ENCODE results near the gene KAT8.
A peak's percentile ranks its signal among the peaks of the same experiment; 100 is the strongest.

The KAT8 gene

DNA sequence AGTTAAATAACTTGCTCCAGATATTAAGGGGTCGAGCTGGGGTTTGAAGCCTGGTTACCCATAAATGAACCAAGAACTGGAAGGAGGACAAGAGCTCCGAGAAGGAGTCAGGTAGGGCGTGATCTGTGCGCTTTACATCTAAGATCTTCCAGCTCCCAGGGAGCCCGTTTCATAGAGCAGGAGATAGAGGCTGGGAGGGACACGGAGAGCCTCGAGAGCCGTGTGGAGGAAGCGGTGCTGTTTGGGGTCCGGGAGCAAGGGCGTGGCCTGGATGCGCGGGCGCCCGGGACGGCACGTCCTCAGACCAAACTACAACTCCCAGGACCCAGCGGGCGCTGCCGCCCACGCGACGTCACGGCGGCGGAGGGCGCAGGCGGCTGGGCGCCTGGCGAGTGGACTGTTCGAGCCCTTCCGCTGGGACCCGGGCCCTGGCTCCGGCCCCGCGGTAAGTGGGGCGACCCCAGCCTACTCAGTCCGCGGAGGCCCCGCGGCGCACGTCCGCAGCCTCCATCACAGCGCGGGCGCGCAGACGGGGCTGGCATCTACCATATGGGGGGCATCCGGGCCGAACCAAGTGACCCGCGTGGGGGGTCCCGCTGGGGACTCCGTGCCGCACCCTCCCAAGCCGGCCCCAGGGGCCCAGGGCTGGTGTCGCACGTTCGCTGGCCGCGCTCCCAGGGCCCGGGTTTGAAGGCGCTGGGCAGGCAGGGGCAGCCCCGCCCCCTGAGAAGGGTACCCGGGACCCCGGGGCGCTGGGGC lies 9.2 kb upstream of the KAT8 start, which contains the start of gene BCKDK:
Gene BCKDK (plus strand): TSS at position 352 of the 759 bp plus-strand sequence. CDS start 838 bp downstream, outside the sequence.
- DNase-seq, result peak; percentile 33

DNA sequence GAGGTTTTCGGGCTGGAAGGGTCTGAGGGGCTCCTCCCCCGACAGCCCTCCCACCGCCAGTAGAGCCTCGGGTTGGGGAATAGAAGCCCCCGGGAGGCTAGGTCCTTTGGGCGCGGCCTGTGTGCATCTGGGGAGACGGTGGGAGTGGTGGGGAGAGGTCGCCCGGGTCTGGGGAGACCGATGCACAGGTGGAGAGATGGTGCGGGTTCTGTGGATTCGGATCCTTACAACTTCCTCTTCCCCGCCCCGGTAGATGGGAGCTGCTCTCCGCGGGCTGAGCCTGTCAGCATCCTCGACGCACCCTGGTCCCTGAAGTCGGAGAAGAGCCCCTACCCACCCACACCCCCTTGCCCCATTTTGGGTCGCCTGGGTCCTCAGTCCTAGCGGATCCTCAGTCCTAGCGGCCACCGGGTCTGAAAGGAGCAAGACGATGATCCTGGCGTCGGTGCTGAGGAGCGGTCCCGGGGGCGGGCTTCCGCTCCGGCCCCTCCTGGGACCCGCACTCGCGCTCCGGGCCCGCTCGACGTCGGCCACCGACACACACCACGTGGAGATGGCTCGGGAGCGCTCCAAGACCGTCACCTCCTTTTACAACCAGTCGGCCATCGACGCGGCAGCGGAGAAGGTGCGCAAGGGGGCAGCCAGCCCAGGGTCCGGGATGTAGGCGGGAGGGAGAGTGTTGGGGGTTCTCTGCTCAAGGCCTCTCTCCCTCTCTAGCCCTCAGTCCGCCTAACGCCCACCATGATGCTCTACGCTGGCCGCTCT lies 8.5 kb upstream of the KAT8 start:
- DNase-seq, result no peak

DNA sequence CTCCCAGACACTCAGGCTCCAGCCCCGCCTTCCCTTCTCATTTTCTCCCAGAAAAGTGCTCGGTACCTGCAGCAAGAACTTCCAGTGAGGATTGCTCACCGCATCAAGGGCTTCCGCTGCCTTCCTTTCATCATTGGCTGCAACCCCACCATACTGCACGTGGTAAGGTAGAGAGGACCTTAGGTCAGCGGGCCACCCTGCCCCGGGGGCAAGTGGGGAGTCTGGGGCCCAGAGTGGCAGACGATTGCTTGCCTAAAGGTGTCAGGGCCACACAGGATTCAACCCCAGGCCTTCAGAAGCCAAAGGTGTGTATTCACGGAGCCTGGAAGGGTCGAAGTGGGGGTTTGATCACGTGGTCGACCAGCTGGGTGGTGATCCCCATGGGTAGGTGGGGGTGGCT lies 7.8 kb upstream of the KAT8 start:
- DNase-seq, result no peak

DNA sequence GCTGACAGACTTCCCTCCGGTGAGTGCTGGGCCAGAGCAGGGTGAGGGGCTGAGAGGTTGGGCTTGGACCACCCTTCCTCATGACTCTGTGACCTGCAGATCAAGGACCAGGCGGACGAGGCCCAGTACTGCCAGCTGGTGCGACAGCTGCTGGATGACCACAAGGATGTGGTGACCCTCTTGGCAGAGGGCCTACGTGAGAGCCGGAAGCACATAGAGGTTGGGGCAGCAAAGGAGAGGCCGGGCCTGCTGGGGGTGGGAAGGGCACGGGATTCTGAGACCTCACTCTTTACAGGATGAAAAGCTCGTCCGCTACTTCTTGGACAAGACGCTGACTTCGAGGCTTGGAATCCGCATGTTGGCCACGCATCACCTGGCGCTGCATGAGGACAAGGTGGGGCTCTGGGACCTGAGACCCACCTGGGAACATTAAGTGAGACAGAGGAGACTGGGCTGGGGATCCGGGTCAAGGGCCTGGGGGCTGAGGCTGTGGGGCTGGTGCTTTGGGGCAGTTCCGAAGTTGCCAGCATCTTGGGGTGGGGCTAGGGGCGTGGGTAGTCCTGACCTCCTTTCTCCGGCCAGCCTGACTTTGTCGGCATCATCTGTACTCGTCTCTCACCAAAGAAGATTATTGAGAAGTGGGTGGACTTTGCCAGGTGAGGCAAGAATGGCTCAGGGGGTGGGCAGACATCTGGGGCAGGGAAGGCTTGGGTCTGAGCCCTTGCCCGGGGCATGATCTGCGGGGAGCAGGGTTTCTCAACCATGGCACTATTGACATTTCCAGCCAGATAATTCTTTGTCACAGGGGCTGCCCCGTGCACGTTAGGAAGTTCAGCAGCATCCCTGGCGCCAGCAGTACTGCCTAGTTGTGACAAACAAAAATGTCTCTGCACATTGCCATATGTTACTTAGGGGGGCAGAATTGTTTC lies 7.1 kb upstream of the KAT8 start:
- no peak for DNase-seq

DNA sequence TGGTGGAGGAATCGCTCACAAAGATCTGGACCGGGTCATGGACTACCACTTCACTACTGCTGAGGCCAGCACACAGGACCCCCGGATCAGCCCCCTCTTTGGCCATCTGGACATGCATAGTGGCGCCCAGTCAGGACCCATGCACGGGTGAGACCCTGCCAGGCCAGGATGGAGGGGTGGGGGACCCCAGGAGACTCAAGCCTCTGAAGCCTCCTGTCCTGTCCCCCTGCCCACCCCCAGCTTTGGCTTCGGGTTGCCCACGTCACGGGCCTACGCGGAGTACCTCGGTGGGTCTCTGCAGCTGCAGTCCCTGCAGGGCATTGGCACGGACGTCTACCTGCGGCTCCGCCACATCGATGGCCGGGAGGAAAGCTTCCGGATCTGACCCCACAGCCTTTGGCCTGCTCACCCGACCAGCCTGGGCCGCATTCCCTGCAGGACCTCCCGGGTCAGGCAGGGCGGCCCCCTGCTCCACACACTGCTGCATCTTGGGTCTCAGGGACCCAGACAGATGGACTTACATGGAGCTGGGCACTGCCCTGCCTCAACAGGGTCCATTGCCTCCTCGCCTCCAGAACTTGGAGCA lies 5.5 kb upstream of the KAT8 start:
- no peak for DNase-seq

DNA sequence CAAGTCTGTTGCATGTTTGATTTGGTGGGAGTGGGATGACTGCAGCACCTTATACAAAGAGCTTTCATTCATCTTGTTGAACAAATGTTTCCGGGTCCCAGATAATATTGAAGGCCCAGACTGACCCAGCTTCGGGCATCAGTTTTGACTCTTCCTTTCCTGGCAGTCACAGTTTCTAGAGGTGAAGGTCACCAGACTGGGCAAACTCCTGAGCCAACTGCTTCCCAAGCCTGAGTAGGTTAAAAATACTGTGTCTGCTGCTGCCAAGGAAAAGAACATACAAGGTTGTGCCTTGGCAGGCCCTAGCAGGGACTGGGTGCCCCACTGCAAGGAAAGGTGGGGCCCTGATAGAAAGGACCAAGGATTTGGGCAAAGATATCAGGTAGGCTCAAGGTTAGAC lies 4.8 kb upstream of the KAT8 start:
- DNase-seq, result no peak

DNA sequence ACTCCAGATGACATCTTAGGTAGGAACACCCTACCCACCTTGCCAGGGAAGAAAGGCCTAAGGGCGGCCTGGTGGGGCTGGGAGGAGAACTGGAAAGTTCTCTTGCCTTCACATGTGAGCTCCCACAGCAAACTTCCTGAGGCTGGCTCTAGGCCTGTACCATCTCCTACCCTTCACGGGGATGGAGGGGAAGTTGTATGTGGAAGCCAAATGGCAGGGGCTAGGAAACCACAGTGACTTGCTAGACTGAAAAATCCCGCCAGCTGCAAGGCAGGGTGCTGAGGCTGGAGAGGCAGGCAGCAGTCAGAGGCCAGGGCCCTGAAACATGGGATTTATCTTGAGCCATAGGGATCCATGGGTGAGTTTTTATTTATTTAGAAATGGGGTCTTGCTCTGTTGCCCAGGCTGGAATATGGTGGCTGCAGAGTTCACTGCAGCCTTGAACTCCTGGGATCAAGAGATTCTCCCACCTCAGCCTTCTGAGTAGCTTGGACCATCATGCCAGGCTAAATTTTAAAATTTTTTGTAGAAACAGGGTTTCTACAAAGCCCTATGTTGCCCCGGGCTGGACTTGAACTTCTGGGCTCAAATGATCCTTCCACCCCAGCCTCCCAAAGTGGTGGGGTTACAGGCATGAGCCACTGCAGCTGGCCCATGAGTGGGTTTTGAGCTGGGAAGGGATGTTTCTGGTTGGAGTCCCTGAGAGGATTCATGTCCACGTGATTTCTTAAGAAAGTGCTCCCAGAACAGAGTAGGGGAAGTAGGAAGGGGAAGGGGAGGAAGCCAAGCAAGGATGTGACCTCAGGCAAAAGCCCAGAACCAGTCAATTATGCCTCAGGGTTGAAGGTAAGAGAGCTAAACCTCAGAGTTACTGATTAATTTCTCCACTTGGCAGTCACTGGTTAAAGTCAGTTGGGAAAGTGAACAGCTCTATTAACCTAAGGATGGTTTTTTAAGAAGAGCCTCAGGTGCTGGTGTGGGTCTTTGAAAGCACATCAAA lies 4.0 kb upstream of the KAT8 start:
- DNase-seq, result no peak

DNA sequence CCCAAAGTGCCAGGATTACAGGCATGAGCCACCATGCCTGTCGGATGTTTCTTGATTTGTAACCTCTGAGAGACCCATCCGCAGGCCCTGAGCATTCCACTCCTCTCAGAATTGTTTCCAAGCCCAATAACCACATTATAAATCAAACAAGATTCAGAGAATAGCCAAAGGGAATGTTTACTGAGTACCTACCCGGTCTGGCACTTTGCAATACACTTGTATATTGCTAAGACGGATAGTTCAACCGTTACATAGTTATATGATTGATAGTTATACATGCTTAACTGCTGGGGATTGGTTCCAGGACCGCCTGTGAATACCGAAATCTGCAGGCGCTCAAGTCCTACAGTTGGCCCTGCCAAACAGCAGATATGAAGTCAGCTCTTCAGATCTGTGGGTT lies 3.0 kb upstream of the KAT8 start:
- no peak for DNase-seq

DNA sequence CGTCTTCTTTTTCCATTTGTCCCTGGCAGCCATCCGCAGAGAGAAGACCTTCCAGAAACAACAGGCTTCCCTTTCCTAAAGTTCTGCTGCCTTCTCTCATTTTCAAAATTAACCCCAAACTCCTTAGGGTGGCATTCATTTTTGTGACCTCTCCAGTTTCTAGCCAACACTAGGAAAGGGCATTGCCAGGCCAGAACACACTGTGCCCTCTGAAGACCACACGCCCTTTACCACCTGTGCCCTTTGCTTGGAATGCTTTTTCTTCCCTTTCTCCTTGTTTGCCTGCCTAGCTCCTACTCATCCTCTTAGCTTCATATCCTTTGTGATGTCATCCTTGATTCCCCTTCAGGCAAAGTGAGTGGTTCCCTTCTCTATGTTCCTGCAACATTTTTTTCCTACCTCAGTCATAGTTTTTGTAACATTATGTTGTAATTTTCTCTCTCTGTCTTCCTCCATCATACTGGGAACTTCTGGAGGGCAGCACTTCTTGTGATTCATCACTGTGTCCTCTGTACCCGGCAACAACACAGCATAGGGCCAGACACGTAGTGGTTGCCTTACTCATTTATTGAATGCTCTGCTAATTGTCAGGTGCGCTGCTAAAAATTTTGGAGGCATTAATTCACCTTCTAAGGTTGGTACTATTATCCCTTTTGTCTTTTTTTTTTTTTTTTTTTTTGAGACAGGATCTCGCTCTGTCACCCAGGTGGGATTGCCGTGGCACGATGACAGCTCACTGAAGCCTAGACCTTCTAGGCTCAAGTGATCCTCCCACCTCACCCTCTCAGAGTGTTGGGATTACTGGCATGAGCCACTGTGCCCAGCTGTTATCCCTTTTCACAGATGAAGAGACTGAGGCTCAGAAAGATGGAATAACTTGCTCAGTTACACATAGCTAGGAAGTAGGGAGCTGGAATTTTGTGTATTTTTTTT lies 1.0 kb downstream of the KAT8 start:
- no peak for DNase-seq

DNA sequence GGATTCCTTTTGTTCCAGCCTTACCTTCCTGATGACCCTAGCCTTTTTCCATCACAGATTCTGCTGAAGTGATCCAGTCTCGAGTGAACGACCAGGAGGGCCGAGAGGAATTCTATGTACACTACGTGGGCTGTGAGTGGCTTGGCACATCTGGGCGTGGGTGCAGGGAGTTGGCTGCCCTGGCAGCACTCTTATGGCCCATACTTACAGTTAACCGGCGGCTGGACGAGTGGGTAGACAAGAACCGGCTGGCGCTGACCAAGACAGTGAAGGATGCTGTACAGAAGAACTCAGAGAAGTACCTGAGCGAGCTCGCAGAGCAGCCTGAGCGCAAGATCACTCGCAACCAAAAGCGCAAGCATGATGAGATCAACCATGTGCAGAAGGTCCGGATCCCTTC lies 2.7 kb downstream of the KAT8 start:
- DNase-seq, result no peak

DNA sequence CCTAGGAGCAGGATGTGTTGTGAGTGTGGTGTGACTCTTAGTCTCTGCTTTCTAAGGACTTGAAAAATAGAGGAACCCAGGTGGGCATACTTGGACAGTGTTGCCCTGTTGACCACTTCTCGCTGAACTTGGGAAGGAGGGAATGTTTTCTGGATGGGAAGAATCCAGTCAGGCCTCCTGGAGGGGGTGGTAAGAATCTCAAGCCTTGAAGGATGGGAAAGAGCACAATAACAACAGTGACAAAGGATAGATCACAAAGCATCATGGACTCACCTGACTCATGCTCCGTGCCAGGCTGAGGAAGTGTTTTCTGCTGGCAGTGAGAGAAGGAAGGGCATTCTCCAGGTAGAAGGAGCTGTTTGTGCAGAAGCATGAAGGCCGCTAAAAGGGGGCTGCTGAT lies 8.4 kb downstream of the KAT8 start:
- DNase-seq, result no peak

DNA sequence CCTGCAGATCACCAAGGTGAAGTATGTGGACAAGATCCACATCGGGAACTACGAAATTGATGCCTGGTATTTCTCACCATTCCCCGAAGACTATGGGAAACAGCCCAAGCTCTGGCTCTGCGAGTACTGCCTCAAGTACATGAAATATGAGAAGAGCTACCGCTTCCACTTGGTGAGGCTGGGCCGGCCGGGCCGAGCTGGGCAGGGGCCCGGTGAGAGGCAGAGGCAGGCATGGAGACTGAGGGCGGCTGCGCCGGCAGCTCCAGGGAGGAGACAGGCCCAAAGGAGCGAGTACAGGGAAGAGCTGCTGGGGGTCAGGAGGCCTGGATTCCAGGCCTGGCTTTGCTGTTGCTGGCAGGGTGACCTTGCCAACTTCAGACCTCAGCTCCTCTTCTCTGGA lies 9.7 kb downstream of the KAT8 start:
- no peak for DNase-seq

DNA sequence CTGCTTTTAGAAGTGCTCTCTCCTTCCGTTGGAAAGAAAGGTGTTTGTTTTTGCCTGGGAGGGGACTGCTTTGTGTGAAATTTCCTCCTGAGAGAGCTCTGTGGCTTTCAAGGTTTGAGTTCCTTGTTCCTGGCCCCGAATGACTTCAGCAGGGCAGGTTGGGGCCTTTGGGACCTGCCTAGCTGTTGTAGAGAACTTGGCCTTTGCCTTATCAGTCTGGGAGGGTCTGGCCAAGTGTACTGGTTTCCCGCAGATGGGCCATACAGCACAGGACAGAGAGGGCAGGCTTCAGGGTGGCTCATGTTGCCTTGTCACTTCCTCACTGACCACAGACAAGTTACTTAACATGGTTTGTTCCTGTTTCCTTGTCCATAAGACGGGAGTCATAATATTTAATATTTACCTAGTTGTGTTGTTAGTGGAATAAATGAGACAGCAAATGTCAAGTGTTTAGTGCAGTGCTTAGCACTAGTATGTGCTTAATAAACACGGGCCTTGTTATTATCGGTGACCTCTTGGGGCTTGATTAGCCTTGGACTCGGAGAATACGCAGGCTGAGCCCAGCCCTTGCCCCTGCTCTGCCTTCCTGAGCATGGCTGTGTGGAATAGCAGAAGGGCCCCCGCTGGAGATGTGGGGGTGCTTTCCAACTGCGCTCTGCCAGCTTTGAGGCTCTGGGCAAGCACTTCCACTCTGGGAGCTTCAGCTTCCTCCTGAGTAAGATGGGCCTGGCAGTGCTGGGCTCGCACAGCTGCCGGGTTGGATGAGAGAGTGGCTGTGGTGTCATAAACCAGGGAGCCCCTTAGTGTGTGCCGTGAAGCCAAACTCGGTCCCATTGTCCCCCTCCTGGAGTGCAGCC lies 11.5 kb downstream of the KAT8 start:
- no peak for DNase-seq

DNA sequence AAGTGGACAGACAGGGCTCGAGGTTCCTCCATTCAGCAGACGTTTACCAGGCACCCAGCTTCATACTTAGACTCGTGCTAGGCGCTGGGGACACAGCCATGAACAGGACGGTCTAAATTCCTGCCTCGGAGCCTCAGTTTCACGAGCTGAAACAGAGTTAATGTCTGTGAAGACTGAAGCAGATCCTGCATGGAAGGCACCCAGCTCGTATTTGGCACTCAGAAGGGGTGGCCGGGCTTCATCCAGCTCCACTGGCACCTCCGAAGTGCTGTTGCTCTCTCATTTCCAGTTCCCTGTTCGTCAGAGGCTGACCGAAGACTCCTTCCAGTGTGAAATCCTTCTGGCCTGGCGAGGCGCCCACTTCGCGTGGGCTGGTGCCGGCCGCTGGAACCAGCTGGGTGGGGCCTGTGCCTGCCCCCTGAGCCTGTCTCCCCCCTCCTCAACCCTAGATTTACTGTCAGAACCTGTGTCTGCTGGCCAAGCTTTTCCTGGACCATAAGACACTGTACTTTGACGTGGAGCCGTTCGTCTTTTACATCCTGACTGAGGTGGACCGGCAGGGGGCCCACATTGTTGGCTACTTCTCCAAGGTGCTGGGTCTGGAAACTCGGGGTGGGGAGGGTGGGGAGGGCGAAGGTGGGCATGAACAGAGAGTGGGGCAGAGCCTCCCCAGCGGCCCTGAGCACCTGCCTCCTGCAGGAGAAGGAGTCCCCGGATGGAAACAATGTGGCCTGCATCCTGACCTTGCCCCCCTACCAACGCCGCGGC lies 12.3 kb downstream of the KAT8 start:
- DNase-seq, result no peak

DNA sequence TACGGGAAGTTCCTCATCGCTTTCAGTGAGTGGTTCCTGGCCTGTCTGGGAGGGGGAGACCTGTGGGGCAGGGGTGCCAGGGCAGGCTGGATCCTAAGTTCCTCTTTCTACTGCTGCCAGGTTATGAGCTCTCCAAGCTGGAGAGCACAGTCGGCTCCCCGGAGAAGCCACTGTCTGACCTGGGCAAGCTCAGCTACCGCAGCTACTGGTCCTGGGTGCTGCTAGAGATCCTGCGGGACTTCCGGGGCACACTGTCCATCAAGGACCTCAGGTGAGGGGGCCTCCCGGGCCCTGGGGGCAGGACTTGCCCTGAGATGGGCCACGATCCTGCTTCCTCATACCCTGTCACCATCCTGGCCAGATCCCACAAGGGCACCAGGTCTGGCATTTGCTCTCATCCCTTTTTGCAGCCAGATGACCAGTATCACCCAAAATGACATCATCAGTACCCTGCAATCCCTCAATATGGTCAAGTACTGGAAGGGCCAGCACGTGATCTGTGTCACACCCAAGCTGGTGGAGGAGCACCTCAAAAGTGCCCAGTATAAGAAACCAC lies 12.9 kb downstream of the KAT8 start:
- DNase-seq, result no peak

DNA sequence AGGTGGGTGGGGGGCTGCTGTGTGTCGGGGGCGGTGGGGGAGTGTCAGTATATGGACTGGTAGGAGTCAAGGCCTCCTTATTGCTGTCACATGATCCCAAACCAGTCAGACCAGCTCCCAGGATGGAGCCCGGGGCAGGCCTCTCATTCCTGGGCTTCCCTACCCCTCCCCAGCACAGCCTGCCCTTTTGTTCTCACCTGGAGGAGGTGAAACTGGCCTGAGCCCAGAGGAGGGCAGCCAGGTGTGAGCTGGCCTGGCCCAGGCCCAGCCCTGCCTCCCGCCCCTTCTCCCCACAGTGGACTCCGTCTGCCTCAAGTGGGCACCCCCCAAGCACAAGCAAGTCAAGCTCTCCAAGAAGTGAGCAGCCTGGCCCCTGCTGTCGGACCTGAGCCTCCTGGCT lies 13.4 kb downstream of the KAT8 start:
- no peak for DNase-seq

DNA sequence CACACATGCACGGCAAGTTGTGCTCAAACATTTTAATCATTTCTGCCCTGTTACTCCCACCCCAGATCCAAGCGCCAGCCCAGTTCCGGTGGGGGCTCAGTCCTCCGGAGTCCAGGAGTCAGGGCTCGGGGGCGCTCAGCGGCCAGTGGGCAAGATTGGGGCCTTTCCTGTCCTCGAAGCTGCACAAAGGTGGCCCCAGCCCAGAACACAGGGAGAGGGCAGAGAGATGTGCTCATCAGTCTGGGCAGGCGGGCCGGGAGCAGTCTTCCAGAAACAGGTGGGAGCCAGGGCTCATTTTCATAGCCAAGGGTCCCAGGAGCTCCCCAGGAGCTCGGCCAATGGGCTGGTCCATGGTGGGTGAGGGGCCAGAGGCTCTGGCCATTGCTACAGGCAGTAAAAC lies 14.0 kb downstream of the KAT8 start:
- DNase-seq, result no peak

DNA sequence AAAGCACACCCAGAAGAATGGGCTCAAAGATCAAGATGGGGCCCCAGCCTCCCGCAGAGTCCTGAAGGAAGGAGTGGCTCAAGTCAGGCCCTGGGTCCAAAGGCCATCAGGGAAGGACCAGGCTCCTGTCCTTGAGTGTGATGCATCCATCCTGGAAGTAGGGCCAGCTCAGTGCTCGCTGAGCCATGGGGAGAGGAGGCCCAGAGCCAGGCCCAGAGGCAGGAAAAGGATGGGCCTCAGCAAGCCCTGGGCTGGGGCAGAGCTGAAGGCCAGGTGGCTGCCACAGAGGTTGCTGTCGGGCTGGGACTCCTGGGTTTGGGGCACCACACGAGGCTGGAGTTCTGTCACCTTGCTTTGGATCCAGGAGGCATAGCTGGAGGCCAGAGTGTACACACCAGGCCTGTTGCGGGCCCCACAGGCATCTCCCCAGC lies 14.4 kb downstream of the KAT8 start:
- no peak for DNase-seq
